Stimulated activated CD8-positive, alpha-beta memory T cell treated with anti-CD3 and anti-CD28 coated beads, Interleukin-12 subunit alpha, Interleukin-12 subunit beta, amount 100 ng/mL, for 24 hours (primary cell): ENCODE measurements around the gene BIK.
"Not testable (repeated sequence)": the region's sequence is repeated elsewhere in the genome, so short reads cannot be mapped to it uniquely, and the experiment has no call there.

Source experiments
- DNase-seq: peaks from one replicate; pipeline ENCODE4 v3.0.0-alpha.2; 2020; ENCODE audit errors: extremely low read depth

BIK gene

GRCh38 chr22:43104950-43105349, 5.6 kb upstream of the BIK start:
- not testable (repeated sequence) for DNase-seq

DNA sequence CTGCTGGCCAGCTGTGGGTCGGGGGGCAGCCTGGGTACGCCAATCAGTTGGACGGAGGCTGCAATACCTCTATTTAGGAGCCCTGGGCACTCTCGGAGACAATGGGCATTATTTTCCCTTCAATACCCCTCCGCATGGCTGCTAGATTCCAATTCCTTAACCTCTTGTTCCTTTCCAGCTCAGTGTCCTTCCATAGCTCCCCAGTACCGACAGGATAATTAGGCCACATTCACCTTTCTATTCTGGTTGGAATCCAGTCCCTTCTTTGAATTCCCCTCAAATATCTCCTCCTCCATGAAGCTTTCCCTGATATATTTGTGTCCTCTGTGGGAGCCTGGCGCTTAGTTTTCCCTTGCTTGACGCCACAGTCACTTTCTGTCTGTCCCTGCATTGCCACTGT, 4.2 kb upstream of the BIK start:
- no peak for DNase-seq

DNA sequence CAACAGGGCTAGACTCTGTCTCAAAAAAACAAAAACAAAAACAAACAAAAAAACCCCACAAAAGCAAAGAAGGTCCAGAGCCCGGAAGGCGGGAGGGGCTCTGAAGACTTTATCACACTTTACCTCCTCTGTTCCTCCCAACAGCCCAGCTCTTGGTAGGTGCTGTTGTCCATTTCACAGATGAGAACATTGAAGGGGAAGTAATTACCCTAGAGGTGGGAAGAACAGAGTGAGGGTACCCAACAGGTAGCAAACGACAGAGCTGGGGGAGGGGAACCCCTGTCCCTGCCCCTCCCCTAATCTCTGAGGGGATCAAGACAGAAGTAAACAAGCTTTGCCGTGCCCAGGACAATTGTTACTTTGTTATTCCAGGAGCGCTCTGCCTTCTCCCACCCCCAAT, 1.0 kb upstream of the BIK start:
- no peak for DNase-seq

GRCh38 chr22:43109921-43110443, 568 bp upstream of the BIK start:
- no peak for DNase-seq

GRCh38 chr22:43110927-43111623, 525 bp downstream of the BIK start:
- DNase-seq: no peak

GRCh38 chr22:43113526-43114251, 3.1 kb downstream of the BIK start:
- DNase-seq: no peak

DNA sequence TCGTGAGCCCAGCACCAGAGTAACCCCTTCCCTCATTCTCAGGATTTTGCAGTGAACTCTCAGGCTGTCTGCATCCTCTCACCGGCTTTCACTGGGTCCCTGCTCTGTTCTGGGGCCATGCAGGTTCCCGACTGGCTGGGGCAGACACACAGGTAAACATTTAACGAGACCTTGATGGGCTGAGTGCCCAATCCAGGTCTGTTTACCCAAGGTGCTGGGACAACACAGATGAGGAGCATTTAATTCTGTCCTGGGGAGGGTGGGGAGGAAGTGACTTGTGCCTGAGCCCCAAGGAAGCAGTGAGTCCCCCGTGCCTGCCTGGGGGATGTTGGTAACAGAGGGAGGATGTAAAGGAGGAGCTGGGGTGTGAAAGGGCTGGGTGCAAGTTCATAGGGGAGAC, 4.4 kb downstream of the BIK start:
- no peak for DNase-seq

GRCh38 chr22:43116932-43117331, 6.4 kb downstream of the BIK start:
- DNase-seq: no peak

DNA sequence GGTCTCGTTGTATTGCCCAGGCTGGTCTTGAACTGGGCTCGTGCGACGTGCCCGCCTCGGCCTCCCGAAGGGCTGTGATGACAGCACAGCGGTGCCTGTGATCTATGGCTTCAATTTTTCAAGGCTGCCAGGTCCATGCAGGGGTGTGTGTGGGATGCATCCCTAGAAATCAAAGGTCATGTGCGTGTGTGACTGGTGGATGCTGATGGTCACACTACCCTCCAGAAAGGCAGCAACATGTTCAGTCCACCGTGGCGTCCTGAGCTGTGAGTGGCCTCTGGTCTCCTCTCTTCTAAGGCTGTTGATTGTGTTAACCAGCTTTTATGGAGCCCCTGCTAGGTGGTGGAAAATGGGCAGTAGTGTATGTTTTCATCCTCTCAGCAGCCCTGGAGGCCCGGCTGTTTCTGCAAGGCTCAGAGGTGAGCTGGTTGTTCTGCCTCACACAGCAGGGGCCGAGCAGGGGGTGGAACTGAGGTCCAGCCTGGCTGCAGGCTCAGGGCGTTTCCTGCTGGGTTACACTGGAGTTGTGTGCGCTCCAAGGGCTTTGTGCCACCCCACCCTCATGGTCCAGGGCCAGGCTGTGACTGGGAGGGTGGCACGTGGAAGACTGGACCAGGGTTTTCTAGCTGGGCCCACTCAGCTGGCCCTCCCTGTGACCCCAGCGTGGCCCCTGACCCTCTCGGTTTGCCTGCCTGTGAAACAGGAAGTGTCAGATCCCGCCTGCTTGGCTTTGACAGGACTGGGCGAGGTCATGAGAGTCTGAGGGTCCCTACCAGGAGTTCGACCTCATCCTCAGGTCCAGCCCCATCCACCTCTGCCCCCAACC, 7.7 kb downstream of the BIK start:
- DNase-seq: no peak

- no peak for DNase-seq
Observed at GRCh38 chr22:43118953-43119458, 8.5 kb downstream of the BIK start.

DNA sequence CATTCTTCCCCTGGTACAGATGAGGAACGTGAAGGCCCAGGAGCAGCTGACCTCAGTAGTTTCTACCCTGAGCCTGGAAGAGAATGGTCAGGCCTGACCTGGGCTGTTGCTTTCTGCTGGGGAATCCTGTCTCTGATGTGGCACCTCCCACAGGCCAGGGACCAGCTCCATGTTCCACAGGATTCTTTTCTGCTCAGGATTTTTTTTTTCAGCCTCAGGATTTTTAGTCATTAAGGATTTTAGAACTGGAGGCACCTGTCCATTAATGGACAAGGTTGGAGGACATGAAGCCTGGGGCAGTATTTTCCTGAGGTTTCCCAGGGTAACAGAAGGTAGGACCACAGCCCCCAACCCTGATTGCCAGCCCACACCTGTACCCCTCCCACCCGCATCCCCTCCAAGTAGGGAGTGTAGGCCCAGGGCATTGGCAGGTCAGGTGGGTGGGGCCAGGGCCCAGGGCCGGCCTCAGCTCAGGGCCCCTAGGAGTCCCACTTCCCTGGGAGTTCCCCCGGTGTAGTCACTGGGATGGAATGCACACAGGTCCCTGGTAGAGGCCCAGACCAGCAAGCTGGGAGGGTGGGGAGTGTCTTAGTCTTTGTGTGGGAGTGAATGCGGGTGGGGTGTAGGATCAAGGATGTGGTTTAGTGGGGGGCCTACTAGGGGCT, 16.1 kb downstream of the BIK start:
- DNase-seq: no peak

GRCh38 chr22:43127166-43127908, 16.8 kb downstream of the BIK start:
- DNase-seq: no peak

GRCh38 chr22:43128116-43128515, 17.6 kb downstream of the BIK start:
- DNase-seq: no peak

DNA sequence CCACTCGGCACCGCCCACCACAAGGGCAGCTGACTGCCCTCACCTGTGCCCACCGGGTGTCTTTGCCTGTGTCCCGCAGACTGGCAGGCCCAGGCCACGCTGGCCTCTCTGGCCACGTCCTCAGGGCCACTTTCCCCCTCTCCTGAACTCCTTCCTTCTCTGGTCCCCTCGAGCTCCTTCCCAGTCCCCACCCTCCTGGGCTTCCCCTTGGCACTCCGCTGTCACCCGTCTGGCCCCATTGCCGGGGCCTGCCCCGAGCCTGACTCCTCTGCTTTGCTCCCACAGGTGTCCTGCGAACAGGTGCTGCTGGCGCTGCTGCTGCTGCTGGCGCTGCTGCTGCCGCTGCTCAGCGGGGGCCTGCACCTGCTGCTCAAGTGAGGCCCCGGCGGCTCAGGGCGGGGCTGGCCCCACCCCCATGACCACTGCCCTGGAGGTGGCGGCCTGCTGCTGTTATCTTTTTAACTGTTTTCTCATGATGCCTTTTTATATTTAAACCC, 18.4 kb downstream of the BIK start:
- DNase-seq: no peak

GRCh38 chr22:43129426-43130425, 19.2 kb downstream of the BIK start:
- no peak for DNase-seq

DNA sequence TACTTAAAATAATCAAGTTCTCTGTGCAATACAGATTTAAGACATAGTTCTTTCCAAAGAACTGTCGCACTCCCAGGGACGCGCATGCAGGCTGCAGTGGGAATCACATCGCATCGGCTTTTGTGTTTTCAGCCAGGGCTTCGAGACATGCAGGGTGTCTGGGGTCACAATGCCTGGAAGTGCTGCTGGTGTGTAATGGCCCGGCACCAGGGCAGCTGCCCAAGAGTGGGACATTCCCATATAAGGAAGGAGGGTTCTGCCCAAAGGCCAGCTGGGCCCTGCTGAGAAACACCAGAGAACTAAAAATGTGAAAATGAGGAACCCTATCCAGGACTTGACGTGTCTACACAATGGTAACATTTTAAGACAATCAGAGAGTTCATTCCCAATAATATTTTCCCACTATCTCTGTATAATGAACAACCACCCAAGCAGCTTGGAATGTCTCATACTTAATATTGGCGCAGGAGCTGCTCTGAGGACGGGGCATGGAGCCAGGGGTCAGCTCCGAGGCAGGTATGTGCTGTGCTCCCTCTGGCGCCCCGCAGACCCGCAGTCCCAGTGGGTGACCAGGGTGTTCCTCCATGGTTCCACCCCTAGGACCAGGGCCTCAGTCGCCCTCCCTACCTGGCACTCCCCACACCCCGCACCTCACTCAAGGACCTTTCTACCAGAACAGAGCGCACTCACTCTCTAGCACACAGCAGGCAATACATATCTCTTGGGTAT, 21.4 kb downstream of the BIK start:
- no peak for DNase-seq

DNA sequence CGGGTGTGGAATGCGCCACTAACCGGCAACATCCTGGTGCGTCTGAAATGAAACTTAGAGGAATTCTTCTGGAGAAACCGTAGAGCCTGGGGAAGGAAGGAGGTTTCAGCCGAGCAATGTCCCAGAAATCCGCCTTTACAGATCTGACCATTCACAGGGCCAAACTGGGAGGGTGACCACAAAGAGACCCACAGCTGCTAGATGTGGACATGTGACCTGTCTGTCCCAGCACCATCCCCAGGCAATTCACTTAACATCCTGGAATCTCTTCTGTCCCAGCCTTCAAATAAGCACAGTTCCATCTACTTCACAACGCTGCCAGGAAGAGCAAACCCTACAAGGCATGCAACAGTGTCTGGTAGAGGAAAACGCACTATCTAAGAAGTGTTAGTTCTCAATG, 22.9 kb downstream of the BIK start:
- DNase-seq: no peak

DNA sequence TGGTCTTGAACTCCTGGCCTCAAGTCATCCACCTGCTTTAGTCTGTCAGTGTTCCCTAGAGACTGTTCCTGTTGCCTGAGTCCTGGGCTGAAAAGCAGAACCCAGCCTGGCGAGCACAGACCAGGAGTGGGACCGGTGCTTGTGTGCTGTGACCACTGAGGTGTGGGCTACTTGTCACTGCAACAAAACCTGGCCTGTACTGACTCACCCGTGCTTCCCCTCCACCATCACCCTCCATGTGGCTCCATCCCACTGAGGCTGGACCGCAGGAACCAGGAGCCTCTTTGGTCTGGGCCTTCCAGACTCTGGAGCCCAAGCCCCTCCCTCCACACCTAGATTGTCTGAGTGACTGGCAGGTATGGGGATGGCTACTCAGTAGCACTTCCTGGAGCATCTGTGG, 24.0 kb downstream of the BIK start:
- DNase-seq: no peak

DNA sequence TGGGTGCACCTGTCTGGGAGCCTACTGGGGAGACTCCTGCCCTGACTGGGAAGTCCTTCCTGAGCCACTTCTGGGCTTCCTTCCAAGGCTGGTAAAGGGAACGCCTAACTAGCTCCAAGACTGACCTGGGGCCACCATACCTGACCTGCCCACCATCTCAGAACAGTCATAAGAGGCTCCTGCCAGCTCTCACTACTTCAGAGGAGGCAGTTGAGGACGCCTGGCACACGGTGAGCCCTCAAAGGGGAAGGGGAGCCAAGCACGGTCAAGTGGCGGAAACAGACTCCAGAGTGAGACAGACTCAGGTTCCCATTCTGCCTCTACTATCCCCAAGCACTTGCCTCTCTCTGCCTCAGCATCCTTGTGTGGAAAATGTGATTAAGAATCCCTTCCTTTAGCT, 25.0 kb downstream of the BIK start:
- DNase-seq: no peak
